ENCODE data around the gene COL4A6.

The COL4A6 gene

GRCh38 chrX:108268434-108269080 is 169.7 kb downstream of the COL4A6 start:
- no peak for DNase-seq

- DNase-seq = no peak
Measured at GRCh38 chrX:108267557-108267956, 170.7 kb downstream of the COL4A6 start.

GRCh38 chrX:108264376-108264775 is 173.8 kb downstream of the COL4A6 start:
- DNase-seq = no peak

- DNase-seq = no peak
Measured at GRCh38 chrX:108261549-108262203, 176.5 kb downstream of the COL4A6 start.

- DNase-seq = no peak
Measured at GRCh38 chrX:108257556-108257955, 180.7 kb downstream of the COL4A6 start.

- DNase-seq = no peak
Measured at GRCh38 chrX:108254636-108255035, 183.6 kb downstream of the COL4A6 start.

- DNase-seq = no peak
Measured at GRCh38 chrX:108250654-108251579, 187.3 kb downstream of the COL4A6 start.

GRCh38 chrX:108246304-108246954 is 191.8 kb downstream of the COL4A6 start:
- no peak for DNase-seq

GRCh38 chrX:108245462-108245861 is 192.8 kb downstream of the COL4A6 start:
- no peak for DNase-seq

- no peak for DNase-seq
Measured at GRCh38 chrX:108235986-108236385, 202.2 kb downstream of the COL4A6 start.

- no peak for DNase-seq
Measured at GRCh38 chrX:108230574-108230973, 207.6 kb downstream of the COL4A6 start.

- no peak for DNase-seq
Measured at GRCh38 chrX:108224727-108225621, 213.2 kb downstream of the COL4A6 start.

- DNase-seq = no peak
Measured at GRCh38 chrX:108224218-108224617, 214.0 kb downstream of the COL4A6 start.

GRCh38 chrX:108223585-108223984 is 214.6 kb downstream of the COL4A6 start:
- no peak for DNase-seq

- no peak for DNase-seq
Measured at GRCh38 chrX:108221301-108221864, 216.8 kb downstream of the COL4A6 start.

- DNase-seq = no peak
Measured at GRCh38 chrX:108219949-108220601, 218.1 kb downstream of the COL4A6 start.

- DNase-seq = no peak
Measured at GRCh38 chrX:108217876-108218275, 220.3 kb downstream of the COL4A6 start.

GRCh38 chrX:108216919-108217571 is 221.2 kb downstream of the COL4A6 start:
- DNase-seq = no peak

GRCh38 chrX:108216405-108216804 is 221.8 kb downstream of the COL4A6 start:
- no peak for DNase-seq

GRCh38 chrX:108211301-108211700 is 226.9 kb downstream of the COL4A6 start:
- no peak for DNase-seq
